Measurements from ENCODE around the gene DNMT1.
"Not testable (repeated sequence)": the region's sequence is repeated elsewhere in the genome, so short reads cannot be mapped to it uniquely, and the experiment has no call there.

The DNMT1 gene

DNA sequence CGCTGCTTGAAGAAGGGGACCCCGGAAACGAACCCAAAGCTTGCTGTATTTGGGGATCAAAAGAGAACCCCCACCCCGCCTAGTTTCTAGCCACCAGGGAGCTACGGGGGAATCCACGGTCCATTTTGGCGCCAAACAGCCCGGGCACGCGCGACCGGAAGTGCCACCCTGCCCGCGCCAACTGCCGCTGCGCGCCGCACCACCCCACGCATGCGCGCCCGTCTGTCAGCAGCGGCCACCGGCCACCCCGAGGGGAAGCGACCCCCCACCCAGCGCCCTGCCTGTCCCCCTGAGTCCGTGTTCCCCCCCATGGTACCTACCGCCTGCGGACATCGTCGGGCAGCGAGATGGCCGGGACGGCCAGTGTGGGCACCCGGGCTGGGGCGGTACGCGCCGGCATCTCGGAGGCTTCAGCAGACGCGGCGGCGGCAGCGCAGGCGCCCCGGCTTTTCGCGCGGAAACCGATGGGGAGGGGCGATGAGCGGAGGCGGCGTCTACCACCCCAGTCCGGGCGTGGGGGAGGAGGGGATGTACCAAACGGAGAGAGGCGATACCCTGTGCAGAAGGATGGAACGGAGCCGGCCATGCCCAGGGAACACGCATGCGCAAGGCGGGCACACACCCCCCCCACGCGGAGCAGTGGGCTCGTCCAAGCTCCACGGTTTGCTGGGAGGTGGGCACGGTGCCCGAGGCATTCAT is at the start of gene DNMT1:
Gene DNMT1 (minus strand): TSS at position 454 of the 699 bp plus-strand sequence. CDS start 54 bp downstream, at position 400.
- H3K9ac ChIP-seq (ENCODE audit: insufficient read length) = peak within 1 kb of the TSS; percentile 98
- DNase-seq (ENCODE audit: low read depth, low spot score) = peak; percentile 73
- H3K27ac ChIP-seq = peak within 1 kb of the TSS; percentile 80
- peaks cover 29% of the 10 kb centered on the region for H3K36me3 ChIP-seq (ENCODE audit: insufficient read depth, low read length)
- TF ChIP-seq POLR2AphosphoS5 (IDR thresholded peaks at IDR 0.05; ENCODE audit: borderline replicate concordance, low read depth, low read length) (peak; percentile 97), EZH2 (IDR thresholded peaks at IDR 0.05) (no peak)
- H3K4me3 ChIP-seq = peak within 1 kb of the TSS; percentile 98
- H3K9me3 ChIP-seq (ENCODE audit: low read depth, low read length) = no peaks in the 10 kb centered on the region

- DNase-seq (ENCODE audit: low read depth, low spot score) = no peak
- Histone ChIP-seq H3K4me3 (no peak overlapping the region), H3K9ac (ENCODE audit: insufficient read length) (no peak overlapping the region), H3K36me3 (ENCODE audit: insufficient read depth, low read length) (no peaks in the 10 kb centered on the region), H3K9me3 (ENCODE audit: low read depth, low read length) (no peaks in the 10 kb centered on the region), H3K27ac (no peak overlapping the region)
- TF ChIP-seq POLR2AphosphoS5 (IDR thresholded peaks at IDR 0.05; ENCODE audit: borderline replicate concordance, low read depth, low read length) (no peak), EZH2 (IDR thresholded peaks at IDR 0.05) (no peak), FOXP2 (optimal IDR thresholded peaks at IDR 0.05; ENCODE audit: control extremely low read depth, extremely low read length, insufficient read depth) (no peak)
Observed at GRCh38 chr19:10243606-10244005, 48.9 kb upstream of the DNMT1 start.

GRCh38 chr19:10241826-10242449 is 47.2 kb upstream of the DNMT1 start:
- H3K4me3 ChIP-seq; H3K9ac ChIP-seq (ENCODE audit: insufficient read length); DNase-seq (ENCODE audit: low read depth, low spot score); H3K27ac ChIP-seq; H3K36me3 ChIP-seq (ENCODE audit: insufficient read depth, low read length); H3K9me3 ChIP-seq (ENCODE audit: low read depth, low read length): not testable (repeated sequence)

DNA sequence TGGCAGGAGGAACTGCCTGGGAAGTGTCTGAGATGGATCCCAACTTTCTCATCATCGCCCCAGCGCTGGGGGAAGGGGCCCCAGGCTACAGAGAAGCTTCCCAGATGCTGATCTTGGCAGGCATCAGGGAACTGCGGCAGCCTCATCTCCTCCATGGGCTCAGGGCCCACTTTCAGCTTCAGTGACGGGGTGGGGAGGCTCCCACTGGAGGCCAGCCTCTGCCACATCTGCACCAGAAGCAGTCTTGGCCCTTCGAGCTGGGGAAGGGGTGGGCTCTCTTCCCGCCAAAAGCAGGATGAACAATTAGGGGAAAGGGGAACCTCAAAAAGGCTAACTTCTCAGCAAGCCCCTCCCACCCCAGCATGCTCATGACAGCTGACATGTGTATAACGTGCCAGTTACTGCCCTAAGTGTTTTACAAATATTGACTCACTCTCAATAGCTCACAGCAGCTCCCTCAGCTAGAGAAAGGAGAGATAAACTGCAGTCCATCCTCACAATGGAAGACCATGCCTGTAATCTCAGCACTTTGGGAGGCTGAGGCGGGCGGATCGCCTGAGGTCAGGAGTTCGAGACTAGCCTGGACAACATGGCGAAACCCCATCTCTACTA is 43.5 kb upstream of the DNMT1 start:
- no peak for TF ChIP-seq EZH2 (IDR thresholded peaks at IDR 0.05)
- no peak for TF ChIP-seq FOXP2 (optimal IDR thresholded peaks at IDR 0.05; ENCODE audit: control extremely low read depth, extremely low read length, insufficient read depth)
- no peak for TF ChIP-seq POLR2AphosphoS5 (IDR thresholded peaks at IDR 0.05; ENCODE audit: borderline replicate concordance, low read depth, low read length)
- Histone ChIP-seq H3K9me3 (ENCODE audit: low read depth, low read length) (no peaks in the 10 kb centered on the region), H3K36me3 (ENCODE audit: insufficient read depth, low read length) (no peaks in the 10 kb centered on the region), H3K27ac (no peak overlapping the region), H3K4me3 (no peak overlapping the region), H3K9ac (ENCODE audit: insufficient read length) (no peak overlapping the region)
- no peak for DNase-seq (ENCODE audit: low read depth, low spot score)

DNA sequence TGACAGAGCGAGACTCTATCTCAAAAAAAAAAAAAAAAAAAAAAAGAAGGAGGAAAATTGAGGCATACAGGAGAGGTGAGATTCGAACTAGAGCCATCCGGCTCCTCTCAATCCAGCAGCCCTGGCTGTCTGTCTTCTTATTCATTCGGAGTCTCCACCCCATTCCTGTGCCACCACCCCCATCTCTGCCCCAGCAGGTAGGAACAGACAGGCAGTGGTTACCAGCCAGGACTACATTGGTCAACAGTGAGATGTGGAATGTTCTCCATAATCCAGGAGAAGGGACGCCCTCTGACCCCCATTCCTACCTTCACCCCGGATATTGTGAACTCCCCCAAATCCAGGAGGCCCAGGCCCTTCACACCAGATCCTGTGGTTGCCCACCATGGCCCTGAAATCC is 42.9 kb upstream of the DNMT1 start:
- no peak overlapping the region for H3K9ac ChIP-seq (ENCODE audit: insufficient read length)
- DNase-seq (ENCODE audit: low read depth, low spot score) = no peak
- H3K27ac ChIP-seq = no peak overlapping the region
- TF ChIP-seq EZH2 (IDR thresholded peaks at IDR 0.05) = no peak
- no peak for TF ChIP-seq POLR2AphosphoS5 (IDR thresholded peaks at IDR 0.05; ENCODE audit: borderline replicate concordance, low read depth, low read length)
- TF ChIP-seq FOXP2 (optimal IDR thresholded peaks at IDR 0.05; ENCODE audit: control extremely low read depth, extremely low read length, insufficient read depth) = no peak
- H3K4me3 ChIP-seq = no peak overlapping the region
- no peaks in the 10 kb centered on the region for H3K9me3 ChIP-seq (ENCODE audit: low read depth, low read length)
- H3K36me3 ChIP-seq (ENCODE audit: insufficient read depth, low read length) = no peaks in the 10 kb centered on the region

GRCh38 chr19:10235409-10235808 is 40.7 kb upstream of the DNMT1 start:
- H3K36me3 ChIP-seq (ENCODE audit: insufficient read depth, low read length); H3K27ac ChIP-seq; DNase-seq (ENCODE audit: low read depth, low spot score); H3K9me3 ChIP-seq (ENCODE audit: low read depth, low read length); H3K4me3 ChIP-seq; H3K9ac ChIP-seq (ENCODE audit: insufficient read length): not testable (repeated sequence)

GRCh38 chr19:10235003-10235402 is 40.2 kb upstream of the DNMT1 start:
- Histone ChIP-seq H3K36me3 (ENCODE audit: insufficient read depth, low read length) (no peaks in the 10 kb centered on the region), H3K27ac (no peak overlapping the region), H3K9ac (ENCODE audit: insufficient read length) (no peak overlapping the region), H3K9me3 (ENCODE audit: low read depth, low read length) (no peaks in the 10 kb centered on the region), H3K4me3 (no peak overlapping the region)
- DNase-seq (ENCODE audit: low read depth, low spot score) = no peak
- TF ChIP-seq EZH2 (IDR thresholded peaks at IDR 0.05) (no peak), POLR2AphosphoS5 (IDR thresholded peaks at IDR 0.05; ENCODE audit: borderline replicate concordance, low read depth, low read length) (no peak), FOXP2 (optimal IDR thresholded peaks at IDR 0.05; ENCODE audit: control extremely low read depth, extremely low read length, insufficient read depth) (no peak)

DNA sequence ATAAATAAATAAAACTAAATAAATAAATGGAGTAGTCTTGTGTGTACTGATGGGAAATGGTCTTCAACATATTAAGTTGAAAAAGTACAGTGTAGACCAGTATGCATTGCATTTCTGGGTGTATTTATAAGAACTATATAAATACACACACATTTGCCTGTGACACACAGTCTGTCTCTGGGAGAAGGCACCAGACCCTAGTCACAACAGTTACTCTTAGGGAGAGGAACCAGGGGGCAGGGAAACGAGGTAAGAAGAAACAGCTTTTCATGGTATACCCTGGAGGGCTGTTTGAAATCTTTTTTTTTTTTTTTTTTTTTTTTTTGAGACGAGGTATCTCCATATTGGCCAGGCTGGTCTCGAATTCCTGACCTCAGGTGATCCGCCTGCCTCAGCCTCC is 39.2 kb upstream of the DNMT1 start:
- Histone ChIP-seq H3K4me3 (no peak overlapping the region), H3K9ac (ENCODE audit: insufficient read length) (no peak overlapping the region), H3K9me3 (ENCODE audit: low read depth, low read length) (no peaks in the 10 kb centered on the region), H3K36me3 (ENCODE audit: insufficient read depth, low read length) (no peaks in the 10 kb centered on the region), H3K27ac (no peak overlapping the region)
- TF ChIP-seq EZH2 (IDR thresholded peaks at IDR 0.05) = no peak
- no peak for TF ChIP-seq POLR2AphosphoS5 (IDR thresholded peaks at IDR 0.05; ENCODE audit: borderline replicate concordance, low read depth, low read length)
- TF ChIP-seq FOXP2 (optimal IDR thresholded peaks at IDR 0.05; ENCODE audit: control extremely low read depth, extremely low read length, insufficient read depth) = no peak
- DNase-seq (ENCODE audit: low read depth, low spot score) = no peak
